Esophagus mucosa (tissue), 1 donor: Measurements from ENCODE around the gene CSE1L. TPM values are rescaled to one million over a fixed set of nuclear protein-coding genes. Genes with fewer than 3 reads are reported as not detected.
"Not testable (repeated sequence)": the region's sequence is repeated elsewhere in the genome, so short reads cannot be mapped to it uniquely, and the experiment has no call there.

Source experiments
- ATAC-seq: fragments of 200-7000 bp; cut with Tn5 transposase; one replicate; pipeline ENCODE4 v1.9.1; 2020
- total RNA-seq: library from RNA; stranded (reverse); gene quantifications from one replicate; pipeline ENCODE4 v1.2.4, GENCODE V29; 2023
- donor health status: DM: yes; HTN: yes; CAD: no.

CSE1L gene
- total RNA-seq, 1 donor from 2014 or later = 62.2 TPM

- peak; percentile 36 for ATAC-seq
Measured at GRCh38 chr20:49133571-49133970, 87.5 kb downstream of the CSE1L start.

- not testable (repeated sequence) for ATAC-seq
Measured at GRCh38 chr20:49134797-49135196, 88.7 kb downstream of the CSE1L start.

DNA sequence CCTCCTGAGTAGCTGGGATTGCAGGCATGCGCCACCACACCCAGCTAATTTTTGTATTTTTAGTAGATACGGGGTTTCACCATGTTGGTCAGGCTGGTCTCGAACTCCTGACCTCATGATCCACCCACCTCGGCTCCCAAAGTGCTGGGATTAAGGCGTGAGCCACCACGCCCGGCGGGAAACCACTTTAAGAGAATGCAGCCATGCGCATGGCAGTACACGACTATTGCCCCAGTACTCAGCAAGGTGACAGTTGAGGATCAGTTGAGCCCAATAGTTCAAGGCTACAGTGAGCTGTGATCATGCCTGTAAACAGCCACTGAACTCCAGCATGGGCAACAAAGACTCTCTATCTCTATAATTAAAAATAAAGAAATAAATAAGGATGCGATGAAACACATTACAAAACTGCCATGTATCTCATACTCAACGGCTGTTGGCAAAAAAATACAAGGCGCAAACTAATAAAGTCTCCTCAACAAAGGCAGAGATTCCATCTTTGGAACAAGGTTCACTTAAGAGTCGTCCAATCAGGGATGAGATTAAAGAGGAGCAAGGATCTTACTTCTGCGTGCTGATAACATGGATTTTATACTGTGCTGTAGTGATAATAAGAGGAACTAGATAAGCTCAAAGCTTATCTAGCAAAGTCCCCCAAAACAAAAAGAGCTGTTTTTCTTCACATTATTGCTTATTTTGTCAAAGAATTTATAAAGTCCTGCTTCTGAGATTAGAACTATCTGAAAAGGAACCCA lies 90.9 kb downstream of the CSE1L start:
- ATAC-seq = no peak

DNA sequence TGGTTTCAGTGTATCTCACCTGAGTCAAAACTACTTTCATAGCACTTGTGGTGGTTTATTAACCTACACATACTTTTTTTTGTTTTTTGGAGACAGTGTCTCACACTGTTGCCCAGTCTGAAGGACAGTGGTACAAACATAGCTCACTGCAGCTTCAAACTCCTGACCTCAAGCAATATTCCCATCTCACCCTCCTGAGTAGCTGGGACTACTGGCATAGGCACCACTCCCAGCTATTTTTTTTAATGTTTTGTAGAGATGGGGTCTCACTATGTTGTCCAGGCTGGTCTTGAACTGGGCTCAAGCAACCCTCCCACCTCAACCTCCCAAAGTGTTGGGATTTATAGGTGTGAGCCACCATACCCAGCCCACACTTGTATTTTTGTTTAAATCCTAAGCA lies 92.3 kb downstream of the CSE1L start:
- ATAC-seq = no peak

GRCh38 chr20:49140411-49140810 lies 94.3 kb downstream of the CSE1L start:
- ATAC-seq = no peak

GRCh38 chr20:49140834-49141233 lies 94.7 kb downstream of the CSE1L start:
- no peak for ATAC-seq

Other genes with a start within 250 kb of the CSE1L start
- gene PREX1, start 218.3 kb upstream of the CSE1L start, total RNA-seq = 2.7 TPM
- 22.6 TPM for gene ARFGEF2, start 124.6 kb upstream of the CSE1L start, total RNA-seq
- 55.8 TPM for gene STAU1, start 142.0 kb downstream of the CSE1L start, total RNA-seq
- 24.7 TPM for gene DDX27, start 173.1 kb downstream of the CSE1L start, total RNA-seq
- gene ZNFX1, start 231.7 kb downstream of the CSE1L start, total RNA-seq = 10.7 TPM